Measurements from ENCODE around the gene PPP4R3A. TPM values are rescaled to one million over a fixed set of nuclear protein-coding genes. Genes with fewer than 3 reads are reported as not detected.

The PPP4R3A gene
- total and polyA plus RNA-seq, 10 of the 15 experiments (the other 5 are each of a cell fraction or from before 2014, with no cell fraction given), result 19.4 to 97.8 (median 62.9) TPM

GRCh38 chr14:91419451-91419850 is 90.7 kb downstream of the PPP4R3A start (continued):
- TF ChIP-seq CBX5 (IDR thresholded peaks at IDR 0.05; ENCODE audit: low read depth), result no peak

GRCh38 chr14:91419044-91419397 is 91.1 kb downstream of the PPP4R3A start:
- FAIRE-seq, result no peak
- Histone ChIP-seq H3K4me3 (no peak overlapping the region), H3K9ac (ENCODE audit: control insufficient read depth, insufficient read depth, low read length) (peak overlapping the region; percentile 73), H3K9me3 (replicated peaks; ENCODE audit: control insufficient read depth, insufficient read depth, low read length) (no peaks in the 10 kb centered on the region), H3K79me2 (ENCODE audit: control insufficient read depth, insufficient read depth, low read length) (peaks cover 39% of the 10 kb centered on the region), H3K27me3 (replicated peaks in 1 of 2; ENCODE audit: control insufficient read depth in 2 of 2, insufficient read depth in 2 of 2, low read length in 1 of 2) (no peaks in the 10 kb centered on the region), H2AFZ (ENCODE audit: control insufficient read depth, low read depth, low read length) (no peak overlapping the region; the same call in none of the 2 replicates), H4K20me1 (ENCODE audit: control insufficient read depth, insufficient read depth) (no peaks in the 10 kb centered on the region), H3K4me2 (ENCODE audit: control insufficient read depth, insufficient read depth) (peak overlapping the region; percentile 73), H3K4me1 (ENCODE audit: control insufficient read depth, insufficient read depth, low read length) (peaks cover 21% of the 10 kb centered on the region), H3K27ac (ENCODE audit: control insufficient read depth, insufficient read depth) (peak overlapping the region; percentile 61; the same call in 1 of the 2 replicates), H3K36me3 (ENCODE audit: control insufficient read depth in 2 of 2, insufficient read depth in 2 of 2, low read length in 1 of 2) (peaks cover 0 to 6% of the 10 kb centered on the region in 2 experiments; a peak in 2 of 4 replicates)
- intact Hi-C loops (cut with micrococcal nuclease; ENCODE audit: unreplicated experiment) (loop anchor here (1.0 to 5.0 kb wide), 3 partner anchors 96 to 242 kb away; partner anchors contain the start of gene GPR68), in situ Hi-C loops (cut with MboI) (no loop called here)
- BruUV-seq (replicated peaks), result no TSS peak
- RAD21 ChIA-PET (ENCODE audit: unreplicated experiment), result interaction anchor here (1.0 to 10.0 kb wide), 10 partner anchors 9 to 242 kb away, joined by 3 to 236 read pairs (median 12); no protein-coding TSS in a partner anchor
- 13% methylated on average over 12 of the region's 12 CpGs for WGBS (ENCODE audit: insufficient coverage, insufficient replicate concordance, low lambda C conversion rate, missing lambda C conversion rate)
- CTCF ChIA-PET, result interaction anchor here (1.0 to 19.0 kb wide), 12 partner anchors 9 to 577 kb away, joined by 3 to 242 read pairs (median 8); no protein-coding TSS in a partner anchor
- DNase-seq (ENCODE audit: low read depth, low spot score), result no peak
- SMC1A ChIA-PET (ENCODE audit: uncharacterized antibody, unreplicated experiment), result interaction anchor here (0.7 to 15.4 kb wide), 7 partner anchors 18 to 103 kb away, joined by 3 to 210 read pairs (median 7); no protein-coding TSS in a partner anchor
- ATAC-seq, result peak; percentile 1; the same call in 1 of the 3 replicates
- POLR2A ChIA-PET, result interaction anchor here (1.0 to 9.2 kb wide), 5 partner anchors 21 to 95 kb away, joined by 3 to 140 read pairs (median 6); no protein-coding TSS in a partner anchor
- TF ChIP-seq USF1 (IDR thresholded peaks at IDR 0.05; ENCODE audit: borderline replicate concordance, extremely low read length, insufficient read depth, low read depth, low read length), result no peak
- TF ChIP-seq ZBTB11 (CRISPR knock-in tag; IDR thresholded peaks at IDR 0.05), result no peak
- TF ChIP-seq RAD21 (IDR thresholded peaks at IDR 0.05; ENCODE audit: insufficient read depth, low read depth, low read length), result no peak
- no peak for TF ChIP-seq CBX3 (IDR thresholded peaks at IDR 0.05; ENCODE audit: borderline replicate concordance, low read depth)
- TF ChIP-seq NRF1 (conservative IDR thresholded peaks at IDR 0.05; ENCODE audit: low read depth, low read length), result no peak
- no peak for TF ChIP-seq CREB1 (IDR thresholded peaks at IDR 0.05; ENCODE audit: low read depth)
- TF ChIP-seq BCL3 (IDR thresholded peaks at IDR 0.05; ENCODE audit: borderline replicate concordance, insufficient read depth, low read depth, low read length, poor library complexity, severe bottlenecking), result no peak
- TF ChIP-seq SIN3A (IDR thresholded peaks at IDR 0.05; ENCODE audit: low read depth, low read length), result no peak
- TF ChIP-seq PML (IDR thresholded peaks at IDR 0.05; ENCODE audit: low read length), result no peak
- TF ChIP-seq MYC (IDR thresholded peaks at IDR 0.05; ENCODE audit: insufficient read depth, insufficient read length, insufficient replicate concordance, low read length, severe bottlenecking), result no peak
- TF ChIP-seq E2F4 (IDR thresholded peaks at IDR 0.05; ENCODE audit: low read depth, low read length), result no peak
- no peak for TF ChIP-seq KDM1A (IDR thresholded peaks at IDR 0.05; ENCODE audit: borderline replicate concordance)
- TF ChIP-seq SMAD5 (IDR thresholded peaks at IDR 0.05; ENCODE audit: low read depth), result no peak

Measured in GM12878 (cell line).